ENCODE results near the gene ZBTB4. TPM values are rescaled to one million over a fixed set of nuclear protein-coding genes. Genes with fewer than 3 reads are reported as not detected.

The ZBTB4 gene
- total RNA-seq, 2 experiments from 2014 or later, result 25.8 to 28.4 TPM

- ChIA-PET CTCF (interaction anchor here (1.7 kb wide), 1 partner anchor 12 kb away, joined by 3 read pairs; no protein-coding TSS in a partner anchor), POLR2A (no interaction called here)
- Mint-ChIP-seq H3K9me3 (no peaks in the 10 kb centered on the region), H3K27me3 (no peaks in the 10 kb centered on the region), H3K4me1 (no peaks in the 10 kb centered on the region), H3K27ac (no peak overlapping the region), H3K36me3 (ENCODE audit: low read depth) (no peaks in the 10 kb centered on the region), H3K4me3 (no peak overlapping the region)
- no peak for DNase-seq
Measured at GRCh38 chr17:7418472-7419152, 60.8 kb downstream of the ZBTB4 start.

- POLR2A ChIA-PET, result interaction anchor here (0.6 kb wide), 1 partner anchor 54 kb away, joined by 5 read pairs; no protein-coding TSS in a partner anchor
- CTCF ChIA-PET, result interaction anchor here (1.5 kb wide), 1 partner anchor 143 kb away, joined by 4 read pairs; no protein-coding TSS in a partner anchor
Measured at GRCh38 chr17:7417056-7417655, 62.3 kb downstream of the ZBTB4 start.

GRCh38 chr17:7416323-7416722 lies 63.1 kb downstream of the ZBTB4 start:
- peak overlapping the region; percentile 34 for H3K27ac Mint-ChIP-seq
- H3K27me3 Mint-ChIP-seq, result no peaks in the 10 kb centered on the region
- no peak for DNase-seq
- H3K36me3 Mint-ChIP-seq (ENCODE audit: low read depth), result no peaks in the 10 kb centered on the region
- no peaks in the 10 kb centered on the region for H3K4me1 Mint-ChIP-seq
- POLR2A ChIA-PET, result interaction anchor here (0.6 kb wide), 1 partner anchor 54 kb away, joined by 5 read pairs; no protein-coding TSS in a partner anchor
- no peak overlapping the region for H3K4me3 Mint-ChIP-seq
- H3K9me3 Mint-ChIP-seq, result no peaks in the 10 kb centered on the region
- CTCF ChIA-PET, result interaction anchor here (1.5 kb wide), 1 partner anchor 144 kb away, joined by 4 read pairs; no protein-coding TSS in a partner anchor

More at GRCh38 chr17:7417056-7417655, 62.3 kb downstream of the ZBTB4 start:
- Mint-ChIP-seq H3K4me1 (no peaks in the 10 kb centered on the region), H3K27me3 (no peaks in the 10 kb centered on the region), H3K27ac (no peak overlapping the region), H3K4me3 (no peak overlapping the region), H3K9me3 (no peaks in the 10 kb centered on the region), H3K36me3 (ENCODE audit: low read depth) (no peaks in the 10 kb centered on the region)
- DNase-seq, result no peak

- Mint-ChIP-seq H3K36me3 (ENCODE audit: low read depth) (no peaks in the 10 kb centered on the region), H3K9me3 (no peaks in the 10 kb centered on the region), H3K4me3 (no peak overlapping the region), H3K27ac (no peak overlapping the region), H3K27me3 (no peaks in the 10 kb centered on the region), H3K4me1 (no peaks in the 10 kb centered on the region)
- DNase-seq, result no peak
- CTCF ChIA-PET, result no interaction called here
- POLR2A ChIA-PET, result no interaction called here
Measured at GRCh38 chr17:7415784-7416183, 63.6 kb downstream of the ZBTB4 start.

GRCh38 chr17:7414837-7415236 lies 64.6 kb downstream of the ZBTB4 start:
- no peaks in the 10 kb centered on the region for H3K9me3 Mint-ChIP-seq
- ChIA-PET CTCF (no interaction called here), POLR2A (no interaction called here)
- no peaks in the 10 kb centered on the region for H3K27me3 Mint-ChIP-seq
- H3K4me1 Mint-ChIP-seq, result no peaks in the 10 kb centered on the region
- H3K27ac Mint-ChIP-seq, result no peak overlapping the region
- no peaks in the 10 kb centered on the region for H3K36me3 Mint-ChIP-seq (ENCODE audit: low read depth)
- no peak for DNase-seq
- H3K4me3 Mint-ChIP-seq, result no peak overlapping the region

GRCh38 chr17:7413346-7413985 lies 66.0 kb downstream of the ZBTB4 start:
- Mint-ChIP-seq H3K27me3 (no peaks in the 10 kb centered on the region), H3K36me3 (ENCODE audit: low read depth) (no peaks in the 10 kb centered on the region), H3K4me1 (peaks cover 3% of the 10 kb centered on the region), H3K4me3 (no peak overlapping the region), H3K9me3 (no peaks in the 10 kb centered on the region), H3K27ac (no peak overlapping the region)
- CTCF ChIA-PET, result interaction anchor here (0.5 to 1.6 kb wide), 3 partner anchors 12 to 147 kb away, joined by 3 to 6 read pairs (median 4); partner anchors contain the start of gene SPEM2
- POLR2A ChIA-PET, result no interaction called here
- DNase-seq, result no peak

GRCh38 chr17:7411427-7411750 lies 68.0 kb downstream of the ZBTB4 start:
- Mint-ChIP-seq H3K27ac (no peak overlapping the region), H3K9me3 (no peaks in the 10 kb centered on the region), H3K36me3 (ENCODE audit: low read depth) (no peaks in the 10 kb centered on the region), H3K4me1 (peaks cover 6% of the 10 kb centered on the region), H3K4me3 (no peak overlapping the region), H3K27me3 (peaks cover 2% of the 10 kb centered on the region)
- ChIA-PET CTCF (no interaction called here), POLR2A (no interaction called here)
- no peak for DNase-seq

GRCh38 chr17:7410634-7411426 lies 68.6 kb downstream of the ZBTB4 start:
- no peak overlapping the region for H3K4me3 Mint-ChIP-seq
- no peaks in the 10 kb centered on the region for H3K36me3 Mint-ChIP-seq (ENCODE audit: low read depth)
- H3K4me1 Mint-ChIP-seq, result peaks cover 9% of the 10 kb centered on the region
- no peak for DNase-seq
- ChIA-PET CTCF (no interaction called here), POLR2A (no interaction called here)
- no peaks in the 10 kb centered on the region for H3K9me3 Mint-ChIP-seq
- H3K27me3 Mint-ChIP-seq, result peaks cover 7% of the 10 kb centered on the region
- H3K27ac Mint-ChIP-seq, result no peak overlapping the region

- no peak for DNase-seq
- Mint-ChIP-seq H3K9me3 (no peaks in the 10 kb centered on the region), H3K4me3 (no peak overlapping the region), H3K4me1 (peaks cover 15% of the 10 kb centered on the region), H3K36me3 (ENCODE audit: low read depth) (no peaks in the 10 kb centered on the region), H3K27ac (no peak overlapping the region), H3K27me3 (peaks cover 11% of the 10 kb centered on the region)
- POLR2A ChIA-PET, result no interaction called here
- CTCF ChIA-PET, result no interaction called here
Measured at GRCh38 chr17:7409716-7410115, 69.7 kb downstream of the ZBTB4 start.

Other genes with a start within 250 kb of the ZBTB4 start
- 10 to 100 TPM; 53.2 TPM for gene DVL2, start 245.1 kb downstream of the ZBTB4 start, total RNA-seq
- 10 to 100 TPM; 55.9 to 59.2 TPM for gene PHF23, start 240.2 kb downstream of the ZBTB4 start, total RNA-seq
- gene GABARAP, start 237.2 kb downstream of the ZBTB4 start, total RNA-seq, result 100 to 1,000 TPM; 256 to 279 TPM
- 100 to 1,000 TPM; 168 to 183 TPM for gene CTDNEP1, start 227.9 kb downstream of the ZBTB4 start, total RNA-seq
- gene ELP5, start 227.4 kb downstream of the ZBTB4 start, total RNA-seq, result 10 to 100 TPM; 41.7 to 42.4 TPM
- under 1 TPM in 1 of 2 experiments, not detected in 1; 0.29 TPM for gene CLDN7, start 217.2 kb downstream of the ZBTB4 start, total RNA-seq
- gene SLC2A4, start 197.9 kb downstream of the ZBTB4 start, total RNA-seq, result not detected
- under 1 TPM; 0.55 to 0.83 TPM for gene YBX2, start 185.0 kb downstream of the ZBTB4 start, total RNA-seq
- 100 to 1,000 TPM; 470 to 502 TPM for gene EIF5A, start 172.0 kb downstream of the ZBTB4 start, total RNA-seq
- gene GPS2, start 164.3 kb downstream of the ZBTB4 start, total RNA-seq, result 100 to 1,000 TPM in 1 of 2 experiments, 10 to 100 TPM in 1; 85.9 to 105 TPM
- gene NEURL4, start 150.3 kb downstream of the ZBTB4 start, total RNA-seq, result 10 to 100 TPM; 34.7 to 38.1 TPM
- gene ACAP1, start 143.1 kb downstream of the ZBTB4 start, total RNA-seq, result 100 to 1,000 TPM; 727 to 775 TPM
- 10 to 100 TPM; 11.2 to 12.5 TPM for gene KCTD11, start 127.5 kb downstream of the ZBTB4 start, total RNA-seq
- under 1 TPM in 1 of 2 experiments, not detected in 1; 0.23 TPM for gene TMEM95, start 124.5 kb downstream of the ZBTB4 start, total RNA-seq
- gene TNK1, start 98.5 kb downstream of the ZBTB4 start, total RNA-seq, result 1 to 10 TPM; 1.5 to 2.1 TPM
- gene PLSCR3, start 85.1 kb downstream of the ZBTB4 start, total RNA-seq, result 100 to 1,000 TPM; 151 to 161 TPM
- 10 to 100 TPM; 47.2 to 48.3 TPM for gene TMEM256, start 75.5 kb downstream of the ZBTB4 start, total RNA-seq
- 1 to 10 TPM in 1 of 2 experiments, under 1 TPM in 1; 0.89 to 1.4 TPM for gene NLGN2, start 71.8 kb downstream of the ZBTB4 start, total RNA-seq
- not detected for gene SPEM1, start 59.3 kb downstream of the ZBTB4 start, total RNA-seq
- not detected for gene SPEM2, start 54.0 kb downstream of the ZBTB4 start, total RNA-seq
- not detected for gene SPEM3, start 50.8 kb downstream of the ZBTB4 start, total RNA-seq
- 10 to 100 TPM; 16.7 to 18.1 TPM for gene TMEM102, start 44.2 kb downstream of the ZBTB4 start, total RNA-seq
- gene FGF11, start 40.1 kb downstream of the ZBTB4 start, total RNA-seq, result 1 to 10 TPM; 6.8 to 9.4 TPM
- 10 to 100 TPM; 18.8 to 19.2 TPM for gene CHRNB1, start 34.6 kb downstream of the ZBTB4 start, total RNA-seq
- gene SLC35G6, start 1.8 kb upstream of the ZBTB4 start, total RNA-seq, result not detected
- gene POLR2A, start 4.7 kb upstream of the ZBTB4 start, total RNA-seq, result 100 to 1,000 TPM; 175 to 201 TPM
- 10 to 100 TPM; 79.6 to 82.5 TPM for gene TNFSF12, start 69.4 kb upstream of the ZBTB4 start, total RNA-seq
- gene TNFSF13, start 79.1 kb upstream of the ZBTB4 start, total RNA-seq, result 1 to 10 TPM; 3.8 to 4.0 TPM
- 10 to 100 TPM; 51.8 to 53.0 TPM for gene SENP3, start 82.3 kb upstream of the ZBTB4 start, total RNA-seq
- gene CD68, start 100.0 kb upstream of the ZBTB4 start, total RNA-seq, result 1 to 10 TPM; 3.8 to 4.4 TPM
- gene MPDU1, start 104.2 kb upstream of the ZBTB4 start, total RNA-seq, result 10 to 100 TPM; 62.3 to 81.7 TPM
- gene SOX15, start 110.5 kb upstream of the ZBTB4 start, total RNA-seq, result under 1 TPM; 0.57 to 0.71 TPM
- 10 to 100 TPM; 27.5 to 28.8 TPM for gene FXR2, start 135.3 kb upstream of the ZBTB4 start, total RNA-seq
- gene SAT2, start 148.2 kb upstream of the ZBTB4 start, total RNA-seq, result 10 to 100 TPM; 18.5 to 23.6 TPM
- gene SHBG, start 150.5 kb upstream of the ZBTB4 start, total RNA-seq, result not detected
- gene ATP1B2, start 171.3 kb upstream of the ZBTB4 start, total RNA-seq, result under 1 TPM in 1 of 2 experiments, not detected in 1; 0.08 TPM
- 100 to 1,000 TPM; 154 to 182 TPM for gene TP53, start 207.9 kb upstream of the ZBTB4 start, total RNA-seq
- 10 to 100 TPM; 22.6 to 24.2 TPM for gene WRAP53, start 208.8 kb upstream of the ZBTB4 start, total RNA-seq
- gene EFNB3, start 225.6 kb upstream of the ZBTB4 start, total RNA-seq, result not detected
- not detected for gene DNAH2, start 238.1 kb upstream of the ZBTB4 start, total RNA-seq

All from activated CD4-positive, alpha-beta T cell treated with anti-CD3 and anti-CD28 coated beads, Interleukin-2, amount 10 ng/mL, durations not matched to agents 7 days and 5 days (primary cell).